B cell (primary cell): ENCODE measurements around the gene ELMO1.

ENCODE experiments used
- EZH2 ChIP-seq: IDR thresholded peaks from 2 replicates; pipeline ENCODE4 v1.6.1; 2012; ENCODE audit warnings: borderline replicate concordance, low read depth, mild to moderate bottlenecking, moderate library complexity, low read length; ENCODE audit not compliant: insufficient read depth, poor library complexity, severe bottlenecking
- TF ChIP-seq, protein P1 (sequence below): fragments of 200-600 bp; IDR thresholded peaks from one replicate; pipeline ENCODE4 v1.8.0; 2022; ENCODE audit warnings: antibody characterized with exemption, mild to moderate bottlenecking

DNA sequence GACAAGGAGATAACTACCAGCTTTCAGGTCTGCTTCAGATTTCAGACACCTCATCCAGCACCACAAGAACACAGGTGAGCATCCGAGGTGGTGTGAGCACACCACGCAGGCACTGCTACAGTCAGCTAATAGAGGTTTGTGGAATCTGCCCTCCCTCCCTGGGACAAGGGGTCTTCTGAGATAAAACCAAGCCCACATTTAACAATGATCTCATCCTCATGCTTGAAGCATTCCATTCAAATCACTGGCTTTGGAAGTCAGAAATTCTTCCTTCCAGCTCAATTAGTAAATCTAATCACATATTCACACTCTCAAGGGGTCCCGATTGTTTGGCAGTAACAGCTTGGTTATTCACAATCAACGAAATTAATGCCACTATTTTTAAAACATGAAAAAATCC, 331.4 kb downstream of the ELMO1 start:
- TF ChIP-seq, protein P1, sequence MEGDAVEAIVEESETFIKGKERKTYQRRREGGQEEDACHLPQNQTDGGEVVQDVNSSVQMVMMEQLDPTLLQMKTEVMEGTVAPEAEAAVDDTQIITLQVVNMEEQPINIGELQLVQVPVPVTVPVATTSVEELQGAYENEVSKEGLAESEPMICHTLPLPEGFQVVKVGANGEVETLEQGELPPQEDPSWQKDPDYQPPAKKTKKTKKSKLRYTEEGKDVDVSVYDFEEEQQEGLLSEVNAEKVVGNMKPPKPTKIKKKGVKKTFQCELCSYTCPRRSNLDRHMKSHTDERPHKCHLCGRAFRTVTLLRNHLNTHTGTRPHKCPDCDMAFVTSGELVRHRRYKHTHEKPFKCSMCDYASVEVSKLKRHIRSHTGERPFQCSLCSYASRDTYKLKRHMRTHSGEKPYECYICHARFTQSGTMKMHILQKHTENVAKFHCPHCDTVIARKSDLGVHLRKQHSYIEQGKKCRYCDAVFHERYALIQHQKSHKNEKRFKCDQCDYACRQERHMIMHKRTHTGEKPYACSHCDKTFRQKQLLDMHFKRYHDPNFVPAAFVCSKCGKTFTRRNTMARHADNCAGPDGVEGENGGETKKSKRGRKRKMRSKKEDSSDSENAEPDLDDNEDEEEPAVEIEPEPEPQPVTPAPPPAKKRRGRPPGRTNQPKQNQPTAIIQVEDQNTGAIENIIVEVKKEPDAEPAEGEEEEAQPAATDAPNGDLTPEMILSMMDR, result no peak
- TF ChIP-seq EZH2, result no peak
